ENCODE measurements around the gene CNTN4.

- TF ChIP-seq, protein P1, sequence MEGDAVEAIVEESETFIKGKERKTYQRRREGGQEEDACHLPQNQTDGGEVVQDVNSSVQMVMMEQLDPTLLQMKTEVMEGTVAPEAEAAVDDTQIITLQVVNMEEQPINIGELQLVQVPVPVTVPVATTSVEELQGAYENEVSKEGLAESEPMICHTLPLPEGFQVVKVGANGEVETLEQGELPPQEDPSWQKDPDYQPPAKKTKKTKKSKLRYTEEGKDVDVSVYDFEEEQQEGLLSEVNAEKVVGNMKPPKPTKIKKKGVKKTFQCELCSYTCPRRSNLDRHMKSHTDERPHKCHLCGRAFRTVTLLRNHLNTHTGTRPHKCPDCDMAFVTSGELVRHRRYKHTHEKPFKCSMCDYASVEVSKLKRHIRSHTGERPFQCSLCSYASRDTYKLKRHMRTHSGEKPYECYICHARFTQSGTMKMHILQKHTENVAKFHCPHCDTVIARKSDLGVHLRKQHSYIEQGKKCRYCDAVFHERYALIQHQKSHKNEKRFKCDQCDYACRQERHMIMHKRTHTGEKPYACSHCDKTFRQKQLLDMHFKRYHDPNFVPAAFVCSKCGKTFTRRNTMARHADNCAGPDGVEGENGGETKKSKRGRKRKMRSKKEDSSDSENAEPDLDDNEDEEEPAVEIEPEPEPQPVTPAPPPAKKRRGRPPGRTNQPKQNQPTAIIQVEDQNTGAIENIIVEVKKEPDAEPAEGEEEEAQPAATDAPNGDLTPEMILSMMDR (conservative IDR thresholded peaks at IDR 0.05; ENCODE audit: low read depth, low read length), result no peak
- TF ChIP-seq EZH2 (IDR thresholded peaks at IDR 0.05; ENCODE audit: borderline replicate concordance, low read depth, low read length, poor library complexity, severe bottlenecking), result no peak
Observed at GRCh38 chr3:2976212-2976611, 877.5 kb downstream of the CNTN4 start.

Data from A673 (cell line).